HepG2 (cell line): ENCODE data around the gene CA9. TPM values are rescaled to one million over a fixed set of nuclear protein-coding genes. Genes with fewer than 3 reads are reported as not detected.

ENCODE experiments used
- ATF7-NPFF ChIP-seq: sonication (generic); formaldehyde crosslinking; IDR thresholded peaks from 2 replicates; pipeline ENCODE4 v1.8.1; 2023; ENCODE audit warnings: mild to moderate bottlenecking, low read depth, missing genetic modification reagents, moderate library complexity
- HNRNPH1 ChIP-seq: fragments of 200-400 bp; formaldehyde crosslinking; optimal IDR thresholded peaks from 2 replicates; pipeline ENCODE3; 2017; ENCODE audit warnings: mild to moderate bottlenecking, low read depth, low read length
- NFATC3 ChIP-seq: sonication (generic); formaldehyde crosslinking; IDR thresholded peaks from 2 replicates; pipeline ENCODE4 v1.5.1; 2020; ENCODE audit warnings: mild to moderate bottlenecking, missing genetic modification reagents
- NFIB ChIP-seq: sonication (generic); formaldehyde crosslinking; IDR thresholded peaks from 2 replicates; pipeline ENCODE4 v1.9.0; 2021; ENCODE audit warnings: missing genetic modification reagents, mild to moderate bottlenecking, borderline replicate concordance
- NKX3-1 ChIP-seq: sonication (generic); formaldehyde crosslinking; IDR thresholded peaks from 2 replicates; pipeline ENCODE4 v1.5.0; 2020; ENCODE audit warnings: missing genetic modification reagents
- NPAS2 ChIP-seq: sonication (generic); formaldehyde crosslinking; IDR thresholded peaks from 2 replicates; pipeline ENCODE4 v1.8.0; 2022; ENCODE audit warnings: mild to moderate bottlenecking, missing genetic modification reagents, borderline replicate concordance
- PRPF4 ChIP-seq: fragments of 200-400 bp; formaldehyde crosslinking; IDR thresholded peaks from 2 replicates; pipeline ENCODE4 v1.6.1; 2016; ENCODE audit warnings: low read length, low read depth; ENCODE audit not compliant: poor library complexity, severe bottlenecking
- RBM39 ChIP-seq: fragments of 200-400 bp; formaldehyde crosslinking; IDR thresholded peaks from one replicate; pipeline ENCODE4 v1.6.1; 2018; ENCODE audit warnings: antibody characterized with exemption, mild to moderate bottlenecking, low read depth, low read length; ENCODE audit not compliant: poor library complexity, severe bottlenecking
- SP4 ChIP-seq: sonication (generic); formaldehyde crosslinking; IDR thresholded peaks from 2 replicates; pipeline ENCODE4 v1.8.1; 2023; ENCODE audit warnings: mild to moderate bottlenecking, missing genetic modification reagents
- SRSF1 ChIP-seq: fragments of 200-400 bp; formaldehyde crosslinking; optimal IDR thresholded peaks from 2 replicates; pipeline ENCODE3; 2017; ENCODE audit warnings: mild to moderate bottlenecking, low read depth, low read length, moderate library complexity
- TEAD3 ChIP-seq: optimal IDR thresholded peaks from 2 replicates; pipeline ENCODE3; 2016; ENCODE audit warnings: borderline replicate concordance
- TGIF2 ChIP-seq: IDR thresholded peaks from 2 replicates; pipeline ENCODE4 v1.6.1; 2016; ENCODE audit warnings: control low read depth, missing compliant biosample characterization
- YEATS2 ChIP-seq: sonication (generic); formaldehyde crosslinking; IDR thresholded peaks from 2 replicates; pipeline ENCODE4 v1.4.0; 2020; ENCODE audit warnings: missing genetic modification reagents, borderline replicate concordance
- ZC3H13 ChIP-seq: sonication (generic); formaldehyde crosslinking; IDR thresholded peaks from 2 replicates; pipeline ENCODE4 v1.8.1; 2023; ENCODE audit warnings: mild to moderate bottlenecking, missing genetic modification reagents, moderate library complexity
- ZFY ChIP-seq: sonication (generic); formaldehyde crosslinking; IDR thresholded peaks from 2 replicates; pipeline ENCODE4 v1.4.0; 2020; ENCODE audit warnings: missing genetic modification reagents
- ZNF446 ChIP-seq: sonication (generic); formaldehyde crosslinking; IDR thresholded peaks from 2 replicates; pipeline ENCODE4 v1.5.0; 2020; ENCODE audit warnings: mild to moderate bottlenecking, missing genetic modification reagents
- ZNF609 ChIP-seq: sonication (generic); formaldehyde crosslinking; IDR thresholded peaks from 2 replicates; pipeline ENCODE4 v1.4.0; 2020; ENCODE audit warnings: mild to moderate bottlenecking, missing genetic modification reagents, borderline replicate concordance
- ZNF678 ChIP-seq: sonication (generic); formaldehyde crosslinking; IDR thresholded peaks from 2 replicates; pipeline ENCODE4 v1.4.0; 2020; ENCODE audit warnings: mild to moderate bottlenecking, missing genetic modification reagents
- ZNF747 ChIP-seq: sonication (generic); formaldehyde crosslinking; IDR thresholded peaks from 2 replicates; pipeline ENCODE4 v1.8.1; 2023; ENCODE audit warnings: missing genetic modification reagents, mild to moderate bottlenecking, borderline replicate concordance
- ZNF850 ChIP-seq: sonication (generic); formaldehyde crosslinking; conservative IDR thresholded peaks from 2 replicates; pipeline ENCODE4 v1.9.0; 2021; ENCODE audit warnings: mild to moderate bottlenecking, missing genetic modification reagents
- polyA plus RNA-seq, 8 experiments: library from polyadenylated mRNA; depleted of rRNA in 3 of 8; stranded (reverse) in 7 of 8; unstranded in 1 of 8; fragments of >200 nt; fragmentation: Illumina TruSeq in 4 of 8; extraction: Trizol in 4 of 8; gene quantifications; 2 replicates each; pipeline versions ENCODE4 v1.2.1 to v1.2.3, GENCODE V29; 2011 to 2016; ENCODE audit warnings: low read depth in 4 of 8, missing spikeins in 1 of 8, mixed read lengths in 1 of 8; ENCODE audit not compliant: insufficient read depth in 1 of 8
- total RNA-seq, 5 experiments: library from RNA; depleted of rRNA; stranded (reverse); fragments of >200 nt; fragmentation: Illumina TruSeq; extraction: Trizol; gene quantifications; 2 replicates each; pipeline ENCODE4 v1.2.3, GENCODE V29; 2016; ENCODE audit warnings: low read depth in 1 of 5
- TF ChIP-seq, protein P1 (sequence below): sonication (generic); formaldehyde crosslinking; IDR thresholded peaks from 2 replicates; pipeline ENCODE4 v1.4.0; 2020; ENCODE audit warnings: missing genetic modification reagents
- TF ChIP-seq, protein P2 (sequence below): sonication (generic); formaldehyde crosslinking; conservative IDR thresholded peaks from 2 replicates; pipeline ENCODE4 v1.8.1; 2023; ENCODE audit warnings: missing genetic modification reagents

Gene CA9
- total and polyA plus RNA-seq, 2 of the 13 experiments (the other 11 are each of a cell fraction or from before 2014, with no cell fraction given), result 0.13 to 152 TPM

DNA sequence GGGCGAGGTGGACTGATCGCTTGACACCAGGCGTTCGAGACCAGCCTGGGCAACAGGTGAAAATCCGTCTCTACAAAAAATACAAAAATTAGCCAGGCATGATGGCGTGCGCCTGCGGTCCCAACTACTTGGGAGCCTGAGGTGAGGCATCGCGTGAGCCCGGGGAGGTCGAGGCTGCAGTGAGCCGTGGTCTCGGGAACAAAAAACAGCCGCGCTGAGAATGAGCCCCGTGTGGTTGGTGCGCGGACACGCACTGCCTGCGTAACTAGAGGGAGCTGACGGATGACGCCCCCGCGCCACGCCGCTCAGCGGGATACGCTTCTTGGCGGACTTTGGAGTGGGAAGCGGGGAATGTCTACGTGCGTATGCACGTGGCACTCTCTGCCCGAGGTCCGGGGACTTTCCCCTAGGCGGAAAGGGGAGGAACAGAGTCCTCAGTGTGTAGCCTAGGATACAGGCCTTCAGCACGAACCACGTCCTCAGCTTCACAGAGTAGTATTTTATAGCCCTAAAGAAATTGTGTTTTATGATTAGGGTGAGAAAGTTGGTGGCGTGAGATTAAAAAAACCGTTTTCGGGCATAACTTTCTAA lies 16.1 kb upstream of the CA9 start, which contains the start of gene RMRP (continued):
- TF ChIP-seq ZNF609 (CRISPR knock-in tag) (peak; percentile 77), NFATC3 (CRISPR knock-in tag) (peak; percentile 99), NKX3-1 (CRISPR knock-in tag) (peak; percentile 98), ATF7-NPFF (CRISPR knock-in tag) (peak; percentile 98), ZC3H13 (peak; percentile 88), TGIF2 (CRISPR knock-in tag) (peak; percentile 78), SRSF1 (no peak), ZFY (CRISPR knock-in tag) (peak; percentile 70; the same call in 1 of the 2 replicates), HNRNPH1 (no peak), RBM39 (no peak), ZNF446 (CRISPR knock-in tag) (no peak), ZNF850 (CRISPR knock-in tag) (no peak), YEATS2 (CRISPR knock-in tag) (peak; percentile 78; the same call in 1 of the 2 replicates), NFIB (CRISPR knock-in tag) (no peak), SP4 (CRISPR knock-in tag) (0 out of 2 replicates have a peak, but pooled peaks have one; percentile 75), NPAS2 (CRISPR knock-in tag) (0 out of 2 replicates have a peak, but pooled peaks have one; percentile 74), ZNF678 (CRISPR knock-in tag) (no peak), TEAD3 (CRISPR knock-in tag) (peak; percentile 88), PRPF4 (no peak), ZNF747 (CRISPR knock-in tag) (peak; percentile 100)
- TF ChIP-seq, protein P1, sequence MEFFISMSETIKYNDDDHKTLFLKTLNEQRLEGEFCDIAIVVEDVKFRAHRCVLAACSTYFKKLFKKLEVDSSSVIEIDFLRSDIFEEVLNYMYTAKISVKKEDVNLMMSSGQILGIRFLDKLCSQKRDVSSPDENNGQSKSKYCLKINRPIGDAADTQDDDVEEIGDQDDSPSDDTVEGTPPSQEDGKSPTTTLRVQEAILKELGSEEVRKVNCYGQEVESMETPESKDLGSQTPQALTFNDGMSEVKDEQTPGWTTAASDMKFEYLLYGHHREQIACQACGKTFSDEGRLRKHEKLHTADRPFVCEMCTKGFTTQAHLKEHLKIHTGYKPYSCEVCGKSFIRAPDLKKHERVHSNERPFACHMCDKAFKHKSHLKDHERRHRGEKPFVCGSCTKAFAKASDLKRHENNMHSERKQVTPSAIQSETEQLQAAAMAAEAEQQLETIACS, result peak; percentile 67; the same call in 1 of the 2 replicates
- TF ChIP-seq, protein P2, sequence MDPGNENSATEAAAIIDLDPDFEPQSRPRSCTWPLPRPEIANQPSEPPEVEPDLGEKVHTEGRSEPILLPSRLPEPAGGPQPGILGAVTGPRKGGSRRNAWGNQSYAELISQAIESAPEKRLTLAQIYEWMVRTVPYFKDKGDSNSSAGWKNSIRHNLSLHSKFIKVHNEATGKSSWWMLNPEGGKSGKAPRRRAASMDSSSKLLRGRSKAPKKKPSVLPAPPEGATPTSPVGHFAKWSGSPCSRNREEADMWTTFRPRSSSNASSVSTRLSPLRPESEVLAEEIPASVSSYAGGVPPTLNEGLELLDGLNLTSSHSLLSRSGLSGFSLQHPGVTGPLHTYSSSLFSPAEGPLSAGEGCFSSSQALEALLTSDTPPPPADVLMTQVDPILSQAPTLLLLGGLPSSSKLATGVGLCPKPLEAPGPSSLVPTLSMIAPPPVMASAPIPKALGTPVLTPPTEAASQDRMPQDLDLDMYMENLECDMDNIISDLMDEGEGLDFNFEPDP (CRISPR knock-in tag), result 0 out of 2 replicates have a peak, but pooled peaks have one; percentile 67
